BLaER1 (cell line): ENCODE measurements around the gene CAPG.
"Not testable (repeated sequence)": the region's sequence is repeated elsewhere in the genome, so short reads cannot be mapped to it uniquely, and the experiment has no call there.

Experiments
- H3K27ac ChIP-seq: shearing (Covaris generic); formaldehyde crosslinking; 2 replicates; pipeline ENCODE4 v1.8.1; 2022
- H3K27me3 ChIP-seq: shearing (Covaris generic); formaldehyde crosslinking; 2 replicates; pipeline ENCODE4 v1.8.1; 2022
- H3K36me3 ChIP-seq: shearing (Covaris generic); formaldehyde crosslinking; 2 replicates; pipeline ENCODE4 v1.8.1; 2022
- H3K4me1 ChIP-seq: shearing (Covaris generic); formaldehyde crosslinking; 2 replicates; pipeline ENCODE4 v1.8.1; 2022
- H3K4me2 ChIP-seq: shearing (Covaris generic); formaldehyde crosslinking; 2 replicates; pipeline ENCODE4 v1.8.1; 2022
- H3K4me3 ChIP-seq: shearing (Covaris generic); formaldehyde crosslinking; 2 replicates; pipeline ENCODE4 v1.8.1; 2022
- H3K9ac ChIP-seq: shearing (Covaris generic); formaldehyde crosslinking; 2 replicates; pipeline ENCODE4 v1.8.1; 2022
- H3K9me3 ChIP-seq: shearing (Covaris generic); formaldehyde crosslinking; 2 replicates; pipeline ENCODE4 v1.8.1; 2022
- H4K20me1 ChIP-seq: shearing (Covaris generic); formaldehyde crosslinking; 2 replicates; pipeline ENCODE4 v1.8.1; 2022
- Cebpa-rat ChIP-seq: shearing (Covaris generic); IDR thresholded peaks from 2 replicates; pipeline ENCODE4 v1.8.1; 2022

Gene CAPG

GRCh38 chr2:85388878-85389538, 21.2 kb downstream of the CAPG start:
- Histone ChIP-seq H3K9me3 (no peaks in the 10 kb centered on the region), H3K27ac (no peak overlapping the region), H3K9ac (no peak overlapping the region), H4K20me1 (no peaks in the 10 kb centered on the region), H3K27me3 (no peaks in the 10 kb centered on the region), H3K4me3 (no peak overlapping the region), H3K4me1 (peaks cover 43% of the 10 kb centered on the region), H3K36me3 (peaks cover 82% of the 10 kb centered on the region), H3K4me2 (no peak overlapping the region)
- no peak for TF ChIP-seq Cebpa-rat

GRCh38 chr2:85387754-85388153, 22.4 kb downstream of the CAPG start:
- Histone ChIP-seq H3K36me3 (peaks cover 83% of the 10 kb centered on the region), H3K4me1 (peaks cover 30% of the 10 kb centered on the region), H3K9ac (no peak overlapping the region), H3K9me3 (no peaks in the 10 kb centered on the region), H3K27ac (no peak overlapping the region), H4K20me1 (no peaks in the 10 kb centered on the region), H3K4me2 (no peak overlapping the region), H3K4me3 (no peak overlapping the region), H3K27me3 (no peaks in the 10 kb centered on the region)
- no peak for TF ChIP-seq Cebpa-rat

DNA sequence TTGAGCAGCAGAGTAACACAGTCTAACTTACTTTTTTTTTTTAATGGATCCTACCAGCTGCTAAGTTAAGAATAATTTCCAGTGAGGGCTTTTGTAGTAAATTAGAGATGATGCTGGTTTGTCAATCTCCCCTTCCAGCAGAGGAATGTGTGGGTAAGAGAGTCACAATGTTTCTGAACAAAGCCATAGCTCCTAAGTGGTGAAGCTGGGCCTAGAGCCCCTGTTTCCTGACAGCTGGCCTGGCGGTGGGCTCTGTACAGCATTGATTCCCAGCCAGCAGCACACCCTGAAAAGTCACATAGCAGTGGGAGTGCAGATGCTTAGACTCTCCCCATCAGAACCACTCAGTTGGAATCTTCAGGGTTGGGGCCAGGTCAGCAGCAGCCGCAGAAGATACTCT, 24.4 kb downstream of the CAPG start:
- H3K9me3 ChIP-seq: peaks cover 1% of the 10 kb centered on the region
- no peak overlapping the region for H3K9ac ChIP-seq
- TF ChIP-seq Cebpa-rat: no peak
- H4K20me1 ChIP-seq: no peaks in the 10 kb centered on the region
- H3K36me3 ChIP-seq: peaks cover 87% of the 10 kb centered on the region
- no peak overlapping the region for H3K4me3 ChIP-seq
- no peak overlapping the region for H3K27ac ChIP-seq
- H3K4me1 ChIP-seq: peaks cover 13% of the 10 kb centered on the region
- no peaks in the 10 kb centered on the region for H3K27me3 ChIP-seq
- H3K4me2 ChIP-seq: no peak overlapping the region

GRCh38 chr2:85383850-85384249, 26.3 kb downstream of the CAPG start:
- Histone ChIP-seq H3K4me2 (no peak overlapping the region), H3K9me3 (peaks cover 20% of the 10 kb centered on the region), H4K20me1 (no peaks in the 10 kb centered on the region), H3K9ac (no peak overlapping the region), H3K27me3 (no peaks in the 10 kb centered on the region), H3K4me1 (no peaks in the 10 kb centered on the region), H3K4me3 (no peak overlapping the region), H3K27ac (no peak overlapping the region), H3K36me3 (peaks cover 87% of the 10 kb centered on the region)
- TF ChIP-seq Cebpa-rat: no peak

GRCh38 chr2:85383151-85383550, 27.0 kb downstream of the CAPG start:
- H3K9ac ChIP-seq, H3K27ac ChIP-seq: not testable (repeated sequence)
- peaks cover 87% of the 10 kb centered on the region for H3K36me3 ChIP-seq

GRCh38 chr2:85380048-85380447, 30.1 kb downstream of the CAPG start:
- no peak overlapping the region for H3K4me3 ChIP-seq
- no peak overlapping the region for H3K4me2 ChIP-seq
- H3K9me3 ChIP-seq: peaks cover 20% of the 10 kb centered on the region
- no peaks in the 10 kb centered on the region for H3K4me1 ChIP-seq
- H4K20me1 ChIP-seq: no peaks in the 10 kb centered on the region
- peaks cover 79% of the 10 kb centered on the region for H3K36me3 ChIP-seq
- H3K9ac ChIP-seq: no peak overlapping the region
- H3K27me3 ChIP-seq: no peaks in the 10 kb centered on the region
- H3K27ac ChIP-seq: no peak overlapping the region
- TF ChIP-seq Cebpa-rat: no peak

More at GRCh38 chr2:85383151-85383550, 27.0 kb downstream of the CAPG start:
- H3K27me3 ChIP-seq, H3K4me3 ChIP-seq, H4K20me1 ChIP-seq, H3K4me1 ChIP-seq, H3K4me2 ChIP-seq: not testable (repeated sequence)
- H3K9me3 ChIP-seq: peaks cover 20% of the 10 kb centered on the region

DNA sequence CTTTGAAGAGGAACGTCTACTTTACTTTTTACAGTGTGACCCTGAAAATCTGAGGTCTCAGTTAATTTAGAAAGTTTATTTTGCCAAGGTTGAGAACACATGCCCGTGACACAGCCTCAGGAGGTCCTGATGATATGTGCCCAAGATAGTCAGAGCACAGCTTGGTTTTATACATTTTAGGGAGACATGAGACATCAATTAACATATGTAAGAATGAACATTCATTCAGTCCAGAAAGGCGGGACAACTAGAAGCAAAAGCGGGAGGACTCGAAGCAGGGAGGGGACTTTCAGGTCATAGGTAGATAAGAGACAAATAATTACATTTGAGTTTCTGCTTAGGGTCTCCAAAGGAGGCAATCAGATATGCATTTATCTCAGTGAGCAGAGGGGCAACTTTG, 31.9 kb downstream of the CAPG start:
- H4K20me1 ChIP-seq: no peaks in the 10 kb centered on the region
- H3K9ac ChIP-seq: no peak overlapping the region
- H3K27me3 ChIP-seq: no peaks in the 10 kb centered on the region
- H3K4me2 ChIP-seq: no peak overlapping the region
- H3K36me3 ChIP-seq: peaks cover 62% of the 10 kb centered on the region
- no peak overlapping the region for H3K4me3 ChIP-seq
- no peak overlapping the region for H3K27ac ChIP-seq
- TF ChIP-seq Cebpa-rat: no peak
- peaks cover 20% of the 10 kb centered on the region for H3K9me3 ChIP-seq
- H3K4me1 ChIP-seq: no peaks in the 10 kb centered on the region

GRCh38 chr2:85377083-85377482, 33.1 kb downstream of the CAPG start:
- Histone ChIP-seq H3K27ac (no peak overlapping the region), H3K4me2 (no peak overlapping the region), H3K4me1 (no peaks in the 10 kb centered on the region), H3K27me3 (no peaks in the 10 kb centered on the region), H3K36me3 (peaks cover 56% of the 10 kb centered on the region), H3K9ac (no peak overlapping the region), H3K9me3 (peaks cover 20% of the 10 kb centered on the region), H4K20me1 (no peaks in the 10 kb centered on the region), H3K4me3 (no peak overlapping the region)
- TF ChIP-seq Cebpa-rat: no peak

DNA sequence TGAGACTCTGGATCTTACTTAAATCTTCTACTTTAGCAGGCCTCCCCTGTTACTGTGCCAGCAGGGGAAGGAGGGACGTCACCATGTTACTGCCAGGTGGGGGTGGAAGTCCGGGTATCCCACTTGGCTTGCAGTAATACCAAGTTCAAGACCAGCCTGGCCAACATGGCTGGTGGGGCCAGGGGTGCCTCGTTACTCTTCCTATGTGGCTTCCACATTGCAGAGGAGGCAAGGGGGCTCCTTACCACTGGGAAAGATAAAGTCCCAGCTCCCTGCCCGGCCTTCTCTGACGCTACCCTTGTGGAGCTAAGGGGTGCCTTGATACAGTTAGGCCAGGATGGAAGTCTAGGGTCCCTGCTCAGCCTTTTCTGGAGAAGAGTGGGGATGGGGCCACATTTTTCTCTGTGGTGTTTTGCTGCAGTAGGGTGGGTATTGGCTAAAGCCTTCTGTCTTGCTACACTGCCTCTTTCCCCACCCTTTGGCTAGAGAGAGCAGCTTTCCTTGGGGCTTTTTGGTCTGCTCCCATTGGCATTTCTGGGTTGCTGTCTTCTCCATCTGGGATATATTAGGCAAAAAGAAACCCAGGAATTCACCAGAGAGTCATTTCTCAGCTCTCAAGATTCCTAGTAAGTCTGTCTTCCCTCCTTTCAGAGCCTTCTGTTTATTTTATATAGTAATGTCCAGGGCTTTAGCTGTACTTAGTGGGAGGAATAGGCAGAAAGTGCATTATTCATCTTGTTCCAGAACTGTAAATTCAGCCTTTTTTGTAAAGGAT, 33.7 kb downstream of the CAPG start:
- Histone ChIP-seq H4K20me1 (no peaks in the 10 kb centered on the region), H3K27me3 (no peaks in the 10 kb centered on the region), H3K4me1 (no peaks in the 10 kb centered on the region), H3K9ac (no peak overlapping the region), H3K4me3 (no peak overlapping the region), H3K9me3 (peaks cover 20% of the 10 kb centered on the region), H3K4me2 (no peak overlapping the region), H3K36me3 (peaks cover 53% of the 10 kb centered on the region), H3K27ac (no peak overlapping the region)
- TF ChIP-seq Cebpa-rat: no peak

- Histone ChIP-seq H3K27ac (no peak overlapping the region), H3K4me1 (peaks cover 13% of the 10 kb centered on the region), H3K9ac (no peak overlapping the region), H3K36me3 (peaks cover 14% of the 10 kb centered on the region; the same call in 1 of the 2 replicates), H3K27me3 (no peaks in the 10 kb centered on the region), H3K9me3 (no peaks in the 10 kb centered on the region), H3K4me2 (no peak overlapping the region), H4K20me1 (no peaks in the 10 kb centered on the region), H3K4me3 (no peak overlapping the region)
- TF ChIP-seq Cebpa-rat: no peak
These were observed 39.1 kb downstream of the CAPG start for GRCh38 chr2:85371045-85371444.
